Measurements from ENCODE around the gene STAT5A.
"Not testable (repeated sequence)": the region's sequence is repeated elsewhere in the genome, so short reads cannot be mapped to it uniquely, and the experiment has no call there.

Gene STAT5A

GRCh38 chr17:42359133-42359532, 70.8 kb downstream of the STAT5A start:
- in situ Hi-C loops (cut with HindIII; ENCODE audit: low sequenced_read_pairs) = no loop called here

- in situ Hi-C loops (cut with HindIII; ENCODE audit: low sequenced_read_pairs) = not testable (repeated sequence)
Observed at GRCh38 chr17:42360388-42360787, 72.1 kb downstream of the STAT5A start.

Data from endothelial cell of hepatic sinusoid (primary cell).